Right forelimb (tissue), 1 donor: ENCODE data around the gene RPL13.
A peak's percentile ranks its signal among the peaks of the same experiment; 100 is the strongest.

Experiments used
- DNase-seq: peaks from one replicate; pipeline ENCODE4 v3.0.0-alpha.2; 2018

The RPL13 gene

DNA sequence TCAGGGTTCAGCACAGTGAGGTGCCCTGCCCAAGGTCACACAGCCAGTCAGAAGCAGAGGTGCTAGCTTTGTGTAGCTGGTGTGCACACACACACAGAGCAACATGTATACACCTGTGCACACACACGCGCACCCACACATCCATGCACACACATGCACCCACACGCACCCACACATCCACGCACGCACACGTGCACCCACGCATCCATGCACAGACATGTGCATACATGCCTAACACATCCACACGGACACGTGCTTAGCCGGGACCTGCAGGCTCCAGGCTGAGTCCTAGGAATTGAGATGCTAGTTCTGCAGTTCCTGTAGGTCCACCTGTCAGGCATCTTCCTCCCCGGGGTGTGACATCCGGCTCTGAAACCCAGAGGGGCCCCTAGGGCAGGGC, 39.9 kb downstream of the RPL13 start:
- no peak for DNase-seq

DNA sequence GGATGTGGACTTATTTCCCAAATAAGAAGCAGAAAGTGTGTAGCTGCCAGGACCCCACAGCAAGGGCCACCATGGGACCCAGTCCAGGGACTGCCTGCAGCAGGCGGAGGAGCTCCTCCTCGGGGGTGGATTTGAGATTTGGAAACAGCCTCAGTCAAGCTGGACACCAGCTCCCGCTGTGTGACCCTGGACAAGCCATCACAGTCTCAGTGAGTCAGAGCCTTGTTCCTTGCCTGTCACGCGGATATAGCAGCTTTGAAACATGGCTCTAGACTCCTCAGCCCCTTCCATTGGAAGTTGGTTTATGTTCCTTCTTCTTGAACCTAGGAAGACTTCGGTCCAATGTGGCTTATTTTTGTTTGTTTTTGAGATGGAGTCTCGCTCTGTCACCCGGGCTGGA, 40.5 kb downstream of the RPL13 start:
- no peak for DNase-seq

DNA sequence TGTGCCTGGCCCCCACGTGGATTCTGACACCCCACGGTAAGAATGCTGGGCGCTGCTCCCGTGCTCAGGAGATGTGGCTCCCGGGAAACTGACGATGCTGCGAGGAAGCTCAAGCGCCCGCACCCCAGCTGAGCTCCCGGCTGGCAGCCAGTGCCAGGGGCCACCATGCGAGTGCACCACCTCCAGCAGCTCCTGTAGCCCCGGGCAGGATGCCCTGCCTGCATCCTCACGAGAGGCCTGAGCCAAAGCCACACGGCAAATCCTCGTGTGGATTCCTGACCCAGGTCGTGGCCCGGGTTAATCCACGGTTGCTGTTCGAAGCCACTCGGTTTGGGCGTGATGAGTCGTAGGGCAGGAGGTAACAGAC, 41.4 kb downstream of the RPL13 start:
- DNase-seq: no peak

DNA sequence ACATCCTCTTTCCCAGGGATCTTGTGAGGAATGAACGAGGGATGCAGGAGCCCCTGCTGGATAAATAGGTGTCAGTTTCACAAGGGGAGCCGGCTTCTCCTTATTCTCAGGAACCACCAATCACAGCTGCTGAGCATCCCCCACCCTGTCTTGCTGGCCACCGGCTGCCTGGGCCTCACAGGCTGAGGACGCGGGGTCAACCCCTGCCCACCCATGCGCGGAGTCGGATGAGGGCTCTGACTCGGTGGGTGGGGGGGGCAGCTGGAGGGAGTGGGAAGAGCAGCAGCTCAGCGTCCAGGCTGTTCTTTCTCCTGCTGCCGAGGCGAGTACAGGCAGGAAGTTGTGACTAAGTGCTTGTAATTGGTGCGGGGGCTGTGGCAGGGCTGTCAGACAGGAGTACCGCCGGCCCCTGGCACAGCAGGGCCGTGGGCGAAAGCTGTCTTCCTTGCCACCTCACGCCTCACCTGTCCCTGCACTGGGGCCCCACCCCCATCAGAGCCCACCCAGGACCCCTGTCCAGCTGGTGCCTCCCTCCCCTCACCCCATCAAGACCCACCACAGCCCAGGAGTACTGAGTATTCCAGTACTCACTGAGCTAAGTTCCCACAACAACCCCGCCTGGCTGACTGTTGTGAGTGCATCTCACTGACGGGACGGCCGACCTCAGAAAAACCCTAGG, 41.9 kb downstream of the RPL13 start:
- peak; percentile 63 for DNase-seq

DNA sequence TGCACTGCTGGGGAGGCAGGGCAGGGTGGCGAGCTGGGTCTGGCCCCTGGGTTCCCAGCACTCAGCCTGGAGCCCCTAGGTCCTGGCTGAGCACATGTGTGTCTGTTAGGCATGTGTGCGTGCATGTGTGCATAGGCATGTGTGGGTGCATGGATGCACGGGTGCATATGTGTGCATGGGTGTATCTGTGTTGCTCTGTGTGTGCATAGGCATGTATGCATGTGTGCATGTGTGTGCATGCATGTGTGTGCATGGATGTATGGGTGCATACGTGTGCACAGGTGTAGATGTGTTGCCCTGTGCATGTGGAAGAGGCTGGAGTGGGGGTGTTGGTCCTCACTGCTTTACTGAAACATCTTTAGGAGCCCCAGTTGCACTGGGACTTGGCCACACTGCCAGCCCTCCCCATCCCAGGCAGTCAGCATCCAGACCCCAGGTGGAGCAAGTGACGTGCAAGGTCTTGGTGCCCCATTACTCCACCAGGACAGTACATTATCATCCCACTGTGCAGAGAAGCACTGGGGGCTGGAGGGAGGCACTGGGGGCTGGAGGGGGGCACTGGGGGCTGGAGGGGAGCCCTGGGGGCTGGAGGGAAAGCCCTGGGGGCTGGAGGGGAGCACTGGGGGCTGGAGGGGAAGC, 42.6 kb downstream of the RPL13 start:
- no peak for DNase-seq

DNA sequence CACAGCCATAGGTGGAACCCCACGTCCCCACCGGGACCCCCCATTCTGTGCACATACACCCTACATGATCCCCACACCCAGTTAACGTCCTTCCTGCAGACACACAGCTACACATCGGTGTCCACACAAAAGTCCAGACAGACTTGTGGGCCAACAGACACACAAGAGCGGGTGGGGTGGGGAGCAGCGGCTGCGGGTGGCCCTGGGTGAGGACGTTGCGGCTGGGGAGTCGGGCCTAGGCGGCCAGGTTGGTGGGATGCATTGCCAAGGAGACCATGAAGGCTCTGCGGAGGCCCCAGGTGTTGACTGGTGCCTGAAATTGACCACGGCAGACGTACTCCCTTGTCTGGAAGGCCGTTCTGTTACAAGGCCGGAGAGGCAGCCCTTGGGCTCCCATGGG, 44.3 kb downstream of the RPL13 start:
- no peak for DNase-seq

DNA sequence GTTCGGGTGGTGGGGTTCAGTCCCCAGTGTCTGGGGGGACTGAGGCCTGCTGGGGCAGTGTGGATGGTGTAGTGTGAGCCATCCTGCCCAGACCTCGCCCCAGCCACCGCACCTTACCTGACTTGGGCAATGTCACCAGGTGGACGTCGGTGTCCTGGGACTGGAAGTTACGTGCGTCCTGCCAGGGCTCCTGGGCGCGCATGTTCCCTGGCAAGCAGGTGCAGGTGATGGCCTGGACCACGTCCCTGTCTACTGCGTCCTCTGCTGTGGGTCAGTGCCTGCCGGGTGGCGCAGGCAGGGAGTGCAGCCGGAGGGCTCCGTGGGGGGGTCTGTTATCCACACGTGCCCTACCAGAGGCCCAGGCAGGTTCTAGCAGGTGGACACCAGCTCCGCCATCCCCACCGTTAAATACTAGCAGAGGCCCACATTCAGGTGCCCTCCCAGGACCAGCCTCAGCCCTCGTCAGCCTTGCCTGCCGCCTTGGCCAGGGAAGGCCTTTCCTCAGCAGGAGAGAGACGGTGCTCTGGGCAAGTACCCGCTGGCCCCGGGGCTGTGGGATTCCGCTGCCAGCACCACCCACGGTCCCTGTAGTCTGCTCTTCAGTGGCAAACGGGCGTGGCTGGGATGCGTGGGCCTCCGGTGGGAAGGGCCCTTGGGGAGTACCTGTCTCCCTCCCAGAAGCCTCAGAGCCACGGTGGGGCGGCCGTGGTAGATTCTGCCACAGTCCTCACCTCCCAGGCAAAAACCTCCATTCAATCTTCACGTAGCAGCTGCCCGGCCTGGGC, 44.9 kb downstream of the RPL13 start:
- no peak for DNase-seq

DNA sequence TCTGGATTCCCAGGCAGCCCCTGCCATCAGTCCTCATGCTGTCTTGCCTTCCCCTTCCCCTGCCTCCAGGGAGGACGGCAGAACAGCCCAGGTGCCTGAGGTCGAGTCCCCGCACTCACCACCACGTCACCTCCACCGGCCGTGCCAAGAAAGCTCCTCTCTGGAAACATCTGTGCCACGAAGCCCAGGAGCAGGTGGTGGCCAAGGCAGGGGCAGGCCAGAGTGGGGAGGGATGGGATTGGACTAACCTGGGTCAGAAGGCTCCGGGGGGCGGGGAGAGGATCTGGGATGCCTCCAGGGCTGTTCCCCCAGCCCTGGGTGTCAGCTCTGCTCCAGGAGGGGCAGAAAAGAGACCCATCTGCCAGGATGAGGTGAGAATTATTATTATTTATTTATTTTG, 45.5 kb downstream of the RPL13 start:
- DNase-seq: no peak

DNA sequence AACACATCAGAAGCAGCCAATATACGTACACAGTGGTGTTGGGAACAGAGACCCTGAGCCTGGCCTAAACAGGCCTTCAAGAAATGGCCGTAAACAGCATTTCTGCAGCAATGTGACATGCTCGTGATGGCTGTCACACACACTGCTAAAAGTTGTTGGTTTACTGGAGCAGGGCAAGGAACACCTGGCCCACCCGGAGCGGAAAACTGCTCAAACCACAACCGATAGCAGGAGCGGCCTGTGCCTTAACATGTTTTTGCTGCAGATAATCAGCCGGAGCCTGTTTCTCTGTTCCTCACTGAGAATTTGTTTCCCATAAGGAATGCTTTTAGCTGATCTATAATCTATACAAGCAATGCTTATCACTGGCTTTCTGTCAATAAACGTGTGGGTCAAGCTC, 47.0 kb downstream of the RPL13 start:
- DNase-seq: no peak

DNA sequence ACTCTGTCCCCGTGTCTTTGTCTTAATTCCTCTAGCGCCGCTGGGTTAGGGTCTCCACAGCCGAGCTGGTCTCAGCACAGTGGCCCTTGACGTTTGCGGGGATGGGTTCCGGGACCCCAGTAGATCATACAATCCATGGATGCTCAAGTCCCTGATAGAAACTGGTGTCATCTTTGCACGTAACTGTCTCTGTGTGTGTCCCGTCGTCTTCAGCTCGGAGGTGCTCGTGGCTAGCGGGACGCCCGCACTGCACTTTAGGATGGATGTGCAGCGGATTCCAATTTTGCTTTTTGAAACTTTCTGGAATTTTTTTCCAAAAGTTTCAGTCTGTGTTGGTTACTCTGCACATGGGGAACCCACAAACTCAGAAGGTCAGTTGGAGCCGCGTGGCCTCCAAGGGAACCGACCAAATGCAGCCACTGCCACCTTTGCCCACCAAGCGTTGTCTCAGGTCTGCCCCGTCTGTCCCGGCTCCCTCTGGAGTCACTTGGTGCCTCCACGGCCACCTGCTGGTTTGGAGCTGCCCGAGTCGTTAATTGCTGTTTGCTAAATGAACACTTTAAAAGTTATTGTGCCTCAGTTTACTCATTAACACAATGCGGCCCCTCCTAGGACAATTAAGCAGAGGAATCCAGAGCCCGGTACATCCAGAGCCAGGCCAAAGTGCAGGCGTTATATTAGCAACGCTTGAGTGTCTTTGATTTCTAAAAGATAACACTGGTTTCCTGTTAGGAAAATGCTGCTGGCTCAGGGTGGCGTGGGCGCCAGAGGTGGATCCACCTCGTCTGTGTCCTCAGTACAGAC, 47.7 kb downstream of the RPL13 start:
- DNase-seq: no peak

DNA sequence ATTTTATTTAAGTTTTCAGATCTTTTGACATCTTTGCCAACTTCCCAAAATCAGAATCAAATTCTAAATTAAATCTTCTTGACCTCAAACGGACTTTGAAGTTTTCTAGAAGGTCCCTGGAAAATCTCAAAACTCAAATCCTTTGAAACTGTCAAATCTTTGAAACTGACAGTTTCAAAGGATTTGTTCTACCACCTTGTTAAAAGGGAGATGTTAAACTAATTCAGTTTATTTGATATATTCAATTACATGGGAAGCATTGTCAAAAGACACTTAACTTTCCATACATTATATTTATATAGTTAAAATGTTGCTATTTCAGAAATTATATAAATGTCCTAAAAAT, 49.6 kb downstream of the RPL13 start:
- no peak for DNase-seq

DNA sequence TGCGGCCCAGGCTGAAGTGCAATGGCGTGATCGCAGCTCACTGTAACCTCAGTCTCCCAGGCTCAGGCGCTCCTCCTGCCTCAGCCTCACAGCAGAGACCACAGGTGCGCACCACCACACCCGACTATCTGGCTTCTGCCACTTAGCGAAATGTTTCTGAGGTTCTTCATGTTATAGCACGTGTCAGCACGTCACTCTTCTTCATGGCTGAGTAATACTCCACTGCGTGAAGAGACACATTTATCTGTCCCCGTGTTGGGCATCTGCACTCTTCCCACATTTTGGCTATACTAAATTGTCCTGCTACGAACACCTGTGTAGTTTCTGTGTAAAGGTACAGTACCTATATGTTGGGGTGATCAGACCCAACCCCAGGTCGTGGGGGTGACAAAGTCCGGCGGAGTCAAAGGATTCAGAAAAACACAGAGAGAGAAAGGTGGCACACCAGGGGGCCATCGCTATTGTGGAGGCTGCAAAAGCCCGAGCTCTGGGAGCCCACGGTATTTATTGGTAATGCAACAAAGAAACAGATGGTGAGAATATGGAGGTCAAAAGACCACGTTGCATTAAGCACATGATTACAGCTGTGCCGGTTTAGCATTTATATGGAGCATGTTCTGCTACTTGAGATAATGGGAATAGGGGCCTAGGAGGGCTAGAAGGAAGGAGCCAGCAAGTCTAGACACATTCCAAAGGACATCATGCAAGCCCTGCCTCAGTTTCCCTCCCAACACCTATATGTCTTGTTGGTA, 52.1 kb downstream of the RPL13 start:
- DNase-seq: no peak

DNA sequence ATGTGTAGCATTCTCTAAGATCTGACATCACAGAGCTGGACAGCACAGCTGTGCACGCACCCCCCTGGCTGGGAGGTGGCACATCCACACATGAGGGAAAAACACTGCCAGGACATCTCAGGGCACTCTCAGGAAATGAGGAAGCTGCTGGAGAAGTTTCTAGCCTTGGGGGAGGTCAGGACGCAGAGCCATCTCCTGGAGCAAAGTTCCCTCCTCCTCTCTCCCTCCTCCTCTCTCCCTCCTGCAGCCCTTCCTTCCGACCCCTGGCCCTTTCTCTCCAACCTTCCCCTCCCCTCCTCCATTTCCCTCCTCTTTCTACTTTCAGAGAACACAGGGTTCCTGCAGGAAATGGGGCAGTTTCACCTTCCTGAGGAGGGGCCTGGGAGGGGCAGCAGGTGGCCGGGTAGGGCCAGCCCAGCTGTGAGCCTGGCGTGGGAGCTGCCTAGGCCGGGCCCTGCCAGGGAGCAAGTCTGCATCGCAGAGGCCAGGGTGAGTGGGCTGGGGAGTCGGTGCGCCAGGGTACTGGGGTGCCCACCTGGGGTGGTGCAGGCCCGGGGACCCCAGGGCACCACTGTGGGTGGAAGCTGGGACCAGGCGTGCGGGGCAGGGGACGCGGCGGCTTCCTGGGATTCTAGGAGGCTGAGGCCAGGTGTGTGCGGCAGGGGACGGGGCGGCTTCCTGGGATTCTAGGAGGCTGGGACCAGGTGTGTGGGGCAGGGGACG, 52.9 kb downstream of the RPL13 start, which contains the start of gene DPEP1:
TSS of gene DPEP1 (plus strand) at position 412 of the 723 bp plus-strand sequence. CDS start 16,769 bp downstream, outside the sequence.
- no peak for DNase-seq

DNA sequence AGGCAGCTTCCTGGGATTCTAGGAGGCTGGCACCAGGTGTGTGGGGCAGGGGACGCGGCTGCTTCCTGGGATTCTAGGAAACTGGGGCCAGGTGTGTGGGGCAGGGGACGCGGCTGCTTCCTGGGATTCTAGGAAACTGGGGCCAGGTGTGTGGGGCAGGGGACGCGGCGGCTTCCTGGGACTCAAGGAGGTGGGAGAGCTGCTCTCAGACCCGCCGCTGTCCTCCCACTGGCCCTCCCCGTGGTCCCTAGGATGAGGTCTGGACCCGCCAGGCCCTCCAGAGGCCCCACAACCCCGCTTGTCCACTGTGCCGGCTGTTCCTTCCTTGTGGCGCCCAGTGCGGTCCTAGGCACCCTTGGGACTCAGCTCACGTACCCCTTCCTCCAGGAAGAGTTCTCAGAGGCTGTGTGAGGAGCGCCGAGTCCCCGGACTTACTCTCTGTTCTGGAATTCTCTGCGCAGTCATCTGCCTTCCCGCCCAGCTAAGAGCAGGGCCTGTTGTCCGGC, 53.5 kb downstream of the RPL13 start:
- DNase-seq: no peak
